Ascending aorta (tissue), 2 donors: ENCODE results near the gene POLG2. TPM values are rescaled to one million over a fixed set of nuclear protein-coding genes. Genes with fewer than 3 reads are reported as not detected.
"Not testable (repeated sequence)": the region's sequence is repeated elsewhere in the genome, so short reads cannot be mapped to it uniquely, and the experiment has no call there.

ENCODE experiments used
- DNase-seq, 2 donors: peaks; one replicate each; pipeline ENCODE4 v3.0.0-alpha.2; 2019; ENCODE audit warnings: low spot score in 2 of 2
- H3K27ac ChIP-seq, 2 donors: fragments of 200-600 bp; sonication (generic); one replicate each; pipeline ENCODE4 v1.5.1; 2016 to 2017; ENCODE audit warnings: mild to moderate bottlenecking in 1 of 2
- H3K27me3 ChIP-seq: fragments of 200-600 bp; sonication (generic); one replicate; pipeline ENCODE4 v1.5.1; 2017
- H3K36me3 ChIP-seq, 2 donors: fragments of 200-600 bp; sonication (generic); one replicate each; pipeline ENCODE4 v1.5.1; 2016
- H3K4me1 ChIP-seq, 2 donors: fragments of 200-600 bp; sonication (generic); one replicate each; pipeline ENCODE4 v1.5.1; 2016 to 2017; ENCODE audit warnings: mild to moderate bottlenecking in 1 of 2
- H3K4me3 ChIP-seq, 2 donors: fragments of 200-600 bp; sonication (generic); one replicate each; pipeline ENCODE4 v1.5.1; 2016 to 2017; ENCODE audit warnings: mild to moderate bottlenecking in 1 of 2
- H3K9me3 ChIP-seq, 2 donors: fragments of 200-600 bp; sonication (generic); one replicate each; pipeline ENCODE4 v1.5.1; 2016
- CTCF ChIP-seq, 3 experiments: fragments of 200-600 bp in 2 of 3; fragments of 450-650 bp in 1 of 3; sonication (generic) in 2 of 3; IDR thresholded peaks; one replicate each; pipeline ENCODE4 v1.5.1; 2016 to 2019; ENCODE audit warnings: antibody characterized with exemption in 3 of 3, mild to moderate bottlenecking in 1 of 3, moderate library complexity in 1 of 3
- intact Hi-C: fragments of 100-400 bp; cut with DNase I; formaldehyde crosslinking; loops from one replicate; pipeline ENCODE4 v1.15.1; 2023
- total RNA-seq: library from RNA; depleted of rRNA; stranded (reverse); fragments of >200 nt; gene quantifications from one replicate; pipeline ENCODE4 v1.1.0, GENCODE V29; 2016

POLG2 gene
- total RNA-seq, 1 donor from 2014 or later = 1.5 TPM

DNA sequence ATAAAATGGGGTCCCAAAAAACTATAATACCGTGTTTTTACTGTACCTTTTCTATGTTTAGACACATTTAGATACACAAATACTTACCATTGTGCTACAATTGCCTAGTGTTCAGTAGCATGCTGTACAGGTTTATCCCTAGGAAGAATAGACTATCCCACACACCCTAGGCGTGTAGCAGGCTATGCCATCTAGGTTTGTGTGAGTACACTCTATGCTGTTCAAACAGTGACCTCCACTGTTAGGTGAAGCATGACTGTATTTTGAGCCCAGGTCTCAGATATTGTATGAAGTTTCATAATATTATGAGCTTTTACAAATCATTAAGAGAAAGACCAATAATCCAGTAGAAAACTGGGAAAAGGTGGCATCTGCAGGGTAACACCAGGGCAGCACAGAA lies 24.3 kb downstream of the POLG2 start:
- H3K27ac ChIP-seq = no peak overlapping the region

DNA sequence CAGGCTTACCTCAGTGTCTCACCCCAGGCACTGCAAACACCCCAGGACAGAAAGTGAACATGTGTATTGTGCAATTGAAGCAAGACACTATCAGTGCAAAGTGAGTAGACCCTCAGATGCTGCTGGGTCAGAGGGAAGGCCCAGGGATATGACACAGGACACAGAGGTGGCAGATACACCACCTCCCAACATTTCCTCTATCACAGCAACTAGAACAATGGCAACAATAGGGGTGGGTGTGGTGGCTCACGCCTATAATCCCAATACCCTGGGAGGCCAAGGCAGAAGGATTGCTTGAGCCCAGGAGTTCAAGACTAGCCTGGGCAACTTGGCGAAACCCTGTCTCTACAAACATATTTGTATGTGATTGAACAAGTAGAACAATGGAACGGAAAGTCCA lies 25.4 kb downstream of the POLG2 start:
- H3K27ac ChIP-seq = no peak overlapping the region
- H3K4me3 ChIP-seq = no peak overlapping the region
- H3K36me3 ChIP-seq = no peaks in the 10 kb centered on the region
- intact Hi-C loops = no loop called here
- DNase-seq = no peak
- no peak for TF ChIP-seq CTCF (IDR thresholded peaks at IDR 0.05)
- H3K27me3 ChIP-seq = no peaks in the 10 kb centered on the region
- H3K4me1 ChIP-seq = no peaks in the 10 kb centered on the region
- H3K9me3 ChIP-seq = no peaks in the 10 kb centered on the region

More for the DNA sequence above, 24.3 kb downstream of the POLG2 start:
- no peaks in the 10 kb centered on the region for H3K9me3 ChIP-seq
- DNase-seq = no peak
- no peak for TF ChIP-seq CTCF (IDR thresholded peaks at IDR 0.05)
- no peak overlapping the region for H3K4me3 ChIP-seq
- peaks cover 0 to 3% of the 10 kb centered on the region in 2 donors for H3K36me3 ChIP-seq
- intact Hi-C loops = no loop called here
- H3K27me3 ChIP-seq = no peaks in the 10 kb centered on the region
- no peaks in the 10 kb centered on the region for H3K4me1 ChIP-seq

DNA sequence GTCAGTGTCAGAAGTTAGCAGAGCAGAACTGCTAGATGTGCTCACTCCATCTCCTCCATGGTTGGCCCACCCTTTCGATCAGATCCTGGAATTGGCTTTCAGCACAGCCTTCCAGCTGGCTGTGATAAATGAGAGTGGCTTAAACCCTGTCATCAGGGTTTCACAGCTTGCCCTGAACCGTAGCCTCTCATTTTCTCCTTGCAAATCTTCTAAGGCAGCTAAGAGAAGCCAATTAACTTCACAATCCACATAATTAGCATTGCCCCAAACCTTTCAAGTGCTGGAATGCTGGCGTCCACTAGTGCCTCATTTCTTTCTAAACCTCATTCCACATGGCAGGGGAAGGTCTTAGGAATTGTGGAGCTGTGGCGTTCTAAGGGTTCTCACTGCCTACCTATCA lies 26.2 kb downstream of the POLG2 start:
- H3K36me3 ChIP-seq = no peaks in the 10 kb centered on the region
- H3K27ac ChIP-seq = no peak overlapping the region
- no peak overlapping the region for H3K4me3 ChIP-seq
- intact Hi-C loops = no loop called here
- no peaks in the 10 kb centered on the region for H3K9me3 ChIP-seq
- no peak for DNase-seq
- TF ChIP-seq CTCF (IDR thresholded peaks at IDR 0.05) = no peak
- H3K4me1 ChIP-seq = no peaks in the 10 kb centered on the region
- no peaks in the 10 kb centered on the region for H3K27me3 ChIP-seq

DNA sequence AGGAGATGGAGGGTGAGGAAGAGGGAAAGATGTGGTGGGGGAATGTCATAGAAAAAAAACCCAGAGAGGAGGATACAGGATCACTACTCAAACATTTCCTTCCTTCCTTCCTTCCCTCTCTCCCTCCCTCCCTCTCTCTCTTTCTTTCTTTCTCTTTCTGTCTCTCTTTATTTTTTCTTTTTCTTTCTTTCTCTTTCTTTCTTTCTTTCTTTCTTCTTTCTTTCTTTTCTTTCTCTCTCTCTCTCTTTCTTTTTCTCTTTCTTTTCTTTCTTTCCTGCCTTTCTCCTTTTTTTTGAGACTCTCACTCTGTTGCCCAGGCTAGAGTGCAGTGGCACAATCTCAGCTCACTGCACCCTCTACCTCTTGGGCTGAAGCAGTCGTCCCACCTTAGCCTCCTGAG lies 30.0 kb downstream of the POLG2 start:
- H3K4me3 ChIP-seq, H3K36me3 ChIP-seq, H3K4me1 ChIP-seq, DNase-seq, H3K27me3 ChIP-seq, intact Hi-C loops, H3K9me3 ChIP-seq, H3K27ac ChIP-seq: not testable (repeated sequence)

- intact Hi-C loops = no loop called here
- H3K27me3 ChIP-seq = no peaks in the 10 kb centered on the region
These were observed 30.7 kb downstream of the POLG2 start for GRCh38 chr17:64466019-64466735.

DNA sequence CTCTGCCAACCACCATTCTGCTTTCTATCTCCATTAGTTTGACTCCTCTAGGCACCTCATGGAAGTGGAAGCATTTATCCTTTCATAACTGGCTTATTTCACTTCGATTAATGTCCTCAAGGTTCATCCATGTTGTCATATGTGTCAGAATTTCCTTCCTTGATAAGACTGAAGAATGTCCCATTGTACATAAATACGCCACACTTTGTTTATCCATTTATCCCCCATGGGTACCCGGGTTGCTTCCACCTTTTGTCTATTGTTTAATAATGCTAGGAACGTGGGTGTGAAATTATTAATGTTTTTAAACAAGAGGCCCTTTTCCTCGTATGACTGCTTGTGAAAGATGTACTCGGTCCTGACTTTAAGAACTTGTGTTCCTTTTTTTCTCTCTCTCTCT lies 35.1 kb downstream of the POLG2 start:
- H3K9me3 ChIP-seq = no peaks in the 10 kb centered on the region
- intact Hi-C loops = no loop called here
- TF ChIP-seq CTCF (IDR thresholded peaks at IDR 0.05) = no peak
- no peak for DNase-seq
- H3K4me3 ChIP-seq = no peak overlapping the region
- no peaks in the 10 kb centered on the region for H3K36me3 ChIP-seq
- no peaks in the 10 kb centered on the region for H3K4me1 ChIP-seq
- H3K27ac ChIP-seq = no peak overlapping the region
- no peaks in the 10 kb centered on the region for H3K27me3 ChIP-seq

More at GRCh38 chr17:64466019-64466735, 30.7 kb downstream of the POLG2 start:
- Histone ChIP-seq H3K4me1 (no peaks in the 10 kb centered on the region), H3K9me3 (no peaks in the 10 kb centered on the region), H3K36me3 (no peaks in the 10 kb centered on the region), H3K4me3 (no peak overlapping the region), H3K27ac (no peak overlapping the region)
- no peak for DNase-seq
- no peak for TF ChIP-seq CTCF (IDR thresholded peaks at IDR 0.05)
